Endodermal cell (in vitro differentiated cells): ENCODE data around the gene EIF4G3. TPM values are rescaled to one million over a fixed set of nuclear protein-coding genes. Genes with fewer than 3 reads are reported as not detected.

Experiments
- DNase-seq: peaks from one replicate; pipeline ENCODE4 v3.0.0-alpha.2; 2017
- H3K27ac ChIP-seq: 2 replicates; pipeline ENCODE4 v1.5.1; 2013; ENCODE audit warnings: mild to moderate bottlenecking, low read depth, low read length, moderate library complexity
- H3K27me3 ChIP-seq: 2 replicates; pipeline ENCODE4 v1.6.1; 2013; ENCODE audit warnings: mild to moderate bottlenecking, low read length, moderate library complexity; ENCODE audit not compliant: insufficient read depth, control insufficient read depth, poor library complexity, severe bottlenecking
- H3K36me3 ChIP-seq: 2 replicates; pipeline ENCODE4 v1.7.0; 2013; ENCODE audit warnings: mild to moderate bottlenecking, low read length, moderate library complexity; ENCODE audit not compliant: control insufficient read depth, insufficient read depth
- H3K4me1 ChIP-seq: one replicate; pipeline ENCODE4 v1.7.0; 2013; ENCODE audit warnings: low read length; ENCODE audit not compliant: control insufficient read depth, insufficient read depth
- H3K4me3 ChIP-seq: 2 replicates; pipeline ENCODE4 v1.5.1; 2013; ENCODE audit warnings: mild to moderate bottlenecking, low read length, moderate library complexity
- H3K9ac ChIP-seq: 2 replicates; pipeline ENCODE4 v1.6.1; 2013; ENCODE audit warnings: mild to moderate bottlenecking, low read length, moderate library complexity; ENCODE audit not compliant: poor library complexity, severe bottlenecking; ENCODE audit errors: extremely low read depth
- H3K9me3 ChIP-seq: 2 replicates; pipeline ENCODE4 v1.6.1; 2013; ENCODE audit warnings: mild to moderate bottlenecking, low read length, moderate library complexity; ENCODE audit not compliant: control insufficient read depth
- H3K27ac Mint-ChIP-seq: 2 replicates; pipeline ENCODE4 v1.8.0; 2020; ENCODE audit warnings: mixed read lengths
- H3K27me3 Mint-ChIP-seq: 2 replicates; pipeline ENCODE4 v1.8.0; 2021; ENCODE audit warnings: mild to moderate bottlenecking, mixed read lengths; ENCODE audit not compliant: insufficient read depth
- H3K36me3 Mint-ChIP-seq: 2 replicates; pipeline ENCODE4 v1.8.0; 2020; ENCODE audit warnings: low read depth, mixed read lengths
- H3K4me1 Mint-ChIP-seq: 2 replicates; pipeline ENCODE4 v1.8.0; 2020; ENCODE audit warnings: mixed read lengths
- H3K4me3 Mint-ChIP-seq: 2 replicates; pipeline ENCODE4 v1.8.0; 2020; ENCODE audit warnings: mild to moderate bottlenecking, moderate library complexity, mixed read lengths
- H3K9me3 Mint-ChIP-seq: 2 replicates; pipeline ENCODE4 v1.8.0; 2020; ENCODE audit warnings: mild to moderate bottlenecking, mixed read lengths
- WGBS, 2 experiments: methylation state at CpG; one replicate each; pipeline versions ENCODE4 v1.1.5 to v1.1.7; 2013; ENCODE audit warnings: missing lambda C conversion rate in 2 of 2, mixed read lengths in 1 of 2; ENCODE audit not compliant: insufficient coverage in 1 of 2, insufficient read length in 1 of 2; 5-methylcytosine and 5-hydroxymethylcytosine counted together
- total RNA-seq, 2 donors: library from RNA; stranded (reverse); fragmentation: NEBNext Ultra II Directional in 1 of 2; extraction: Animal tissue kit (Norgen Biotek cat#: 25700) in 1 of 2; gene quantifications; 2 replicates in 1 of 2; 3 replicates in 1 of 2; pipeline ENCODE4 v1.2.1, GENCODE V29; 2021
- TF ChIP-seq, protein P1 (sequence below): fragments of 200-600 bp; sonication (generic); conservative IDR thresholded peaks from 2 replicates; pipeline ENCODE4 v1.5.0; 2021; ENCODE audit warnings: antibody characterized with exemption, mild to moderate bottlenecking

Gene EIF4G3
- total RNA-seq, 2 donors from 2014 or later, result 101 to 103 TPM

DNA sequence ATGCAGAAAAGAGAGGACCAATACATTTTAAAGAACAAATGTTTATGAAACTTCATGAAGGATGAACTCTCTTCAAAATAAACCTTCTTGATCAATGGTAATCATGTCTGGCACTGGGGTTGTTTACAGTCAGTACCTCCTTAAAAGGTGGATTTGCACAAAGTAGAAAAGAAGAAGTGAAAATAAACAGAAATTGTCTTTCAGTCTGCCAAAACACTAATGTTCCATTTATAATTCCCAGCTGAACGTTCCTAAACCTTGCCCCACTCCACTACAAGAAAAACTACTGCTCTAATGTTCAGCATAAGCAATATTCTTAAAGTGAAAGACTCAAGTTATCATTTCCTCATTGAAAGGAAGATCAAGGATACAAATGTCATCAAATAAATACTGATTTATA is 86.2 kb downstream of the EIF4G3 start:
- Mint-ChIP-seq H3K4me3 (no peak overlapping the region), H3K27ac (peak overlapping the region; percentile 62), H3K9me3 (peaks cover 22% of the 10 kb centered on the region), H3K4me1 (peaks cover 17% of the 10 kb centered on the region), H3K36me3 (peaks cover 63% of the 10 kb centered on the region), H3K27me3 (no peaks in the 10 kb centered on the region)
- TF ChIP-seq, protein P1, sequence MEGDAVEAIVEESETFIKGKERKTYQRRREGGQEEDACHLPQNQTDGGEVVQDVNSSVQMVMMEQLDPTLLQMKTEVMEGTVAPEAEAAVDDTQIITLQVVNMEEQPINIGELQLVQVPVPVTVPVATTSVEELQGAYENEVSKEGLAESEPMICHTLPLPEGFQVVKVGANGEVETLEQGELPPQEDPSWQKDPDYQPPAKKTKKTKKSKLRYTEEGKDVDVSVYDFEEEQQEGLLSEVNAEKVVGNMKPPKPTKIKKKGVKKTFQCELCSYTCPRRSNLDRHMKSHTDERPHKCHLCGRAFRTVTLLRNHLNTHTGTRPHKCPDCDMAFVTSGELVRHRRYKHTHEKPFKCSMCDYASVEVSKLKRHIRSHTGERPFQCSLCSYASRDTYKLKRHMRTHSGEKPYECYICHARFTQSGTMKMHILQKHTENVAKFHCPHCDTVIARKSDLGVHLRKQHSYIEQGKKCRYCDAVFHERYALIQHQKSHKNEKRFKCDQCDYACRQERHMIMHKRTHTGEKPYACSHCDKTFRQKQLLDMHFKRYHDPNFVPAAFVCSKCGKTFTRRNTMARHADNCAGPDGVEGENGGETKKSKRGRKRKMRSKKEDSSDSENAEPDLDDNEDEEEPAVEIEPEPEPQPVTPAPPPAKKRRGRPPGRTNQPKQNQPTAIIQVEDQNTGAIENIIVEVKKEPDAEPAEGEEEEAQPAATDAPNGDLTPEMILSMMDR, result no peak
- H3K9ac ChIP-seq, result no peak overlapping the region
- H3K4me3 ChIP-seq, result no peak overlapping the region
- 87 to 100% methylated on average over 1 of the region's 1 CpG for WGBS, 2 experiments
- no peaks in the 10 kb centered on the region for H3K27me3 ChIP-seq
- no peak for DNase-seq
- H3K27ac ChIP-seq, result no peak overlapping the region
- H3K9me3 ChIP-seq, result no peaks in the 10 kb centered on the region
- peaks cover 32% of the 10 kb centered on the region for H3K36me3 ChIP-seq
- H3K4me1 ChIP-seq, result no peaks in the 10 kb centered on the region

DNA sequence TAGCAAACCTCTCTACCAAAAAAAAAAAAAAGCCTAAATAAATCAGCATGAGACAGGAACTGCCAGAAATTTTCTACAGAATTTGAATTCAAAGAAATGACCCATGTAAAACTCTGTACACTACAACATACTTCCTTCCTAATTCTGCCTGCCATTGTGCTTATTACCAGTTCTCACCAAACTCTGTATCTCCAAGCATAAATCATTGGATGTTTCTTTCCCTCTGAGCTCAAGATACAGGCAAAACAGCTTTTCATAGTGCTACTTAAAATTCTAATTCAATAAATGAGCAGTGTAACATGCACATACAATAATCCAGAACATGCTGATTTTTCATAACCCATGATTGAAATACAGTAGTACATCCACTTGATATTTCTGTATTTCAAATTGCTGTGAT is 87.0 kb downstream of the EIF4G3 start:
- H3K27me3 Mint-ChIP-seq, result no peaks in the 10 kb centered on the region
- no peak overlapping the region for H3K9ac ChIP-seq
- H3K4me1 Mint-ChIP-seq, result peaks cover 17% of the 10 kb centered on the region
- no peaks in the 10 kb centered on the region for H3K27me3 ChIP-seq
- H3K9me3 Mint-ChIP-seq, result peaks cover 18% of the 10 kb centered on the region
- no peaks in the 10 kb centered on the region for H3K9me3 ChIP-seq
- H3K4me3 ChIP-seq, result no peak overlapping the region
- H3K4me3 Mint-ChIP-seq, result no peak overlapping the region
- DNase-seq, result no peak
- no peak overlapping the region for H3K27ac ChIP-seq
- H3K36me3 ChIP-seq, result peaks cover 30% of the 10 kb centered on the region
- H3K27ac Mint-ChIP-seq, result peak overlapping the region; percentile 35
- no peaks in the 10 kb centered on the region for H3K4me1 ChIP-seq
- TF ChIP-seq, protein P1, result no peak
- peaks cover 57% of the 10 kb centered on the region for H3K36me3 Mint-ChIP-seq

DNA sequence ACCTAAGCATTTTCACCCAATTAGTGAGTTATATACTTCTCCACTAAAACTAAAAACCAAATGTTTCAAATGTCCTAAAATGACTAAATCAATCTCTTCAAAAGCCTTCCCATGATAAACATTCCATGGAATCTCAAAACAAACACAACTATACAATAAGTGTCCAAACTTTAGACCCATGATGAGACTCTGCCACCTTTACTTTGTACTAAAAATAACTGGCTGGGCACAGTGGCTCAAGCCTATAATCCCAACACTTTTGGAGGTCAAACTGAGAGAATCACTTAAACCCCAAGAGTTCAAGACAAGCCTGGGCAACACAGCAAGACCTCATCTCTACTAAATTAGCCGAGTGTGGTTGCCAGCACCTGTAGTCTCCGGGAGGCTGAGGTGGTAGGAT is 87.4 kb downstream of the EIF4G3 start:
- Mint-ChIP-seq H3K4me1 (peaks cover 21% of the 10 kb centered on the region), H3K27ac (peak overlapping the region; percentile 35), H3K27me3 (no peaks in the 10 kb centered on the region), H3K4me3 (no peak overlapping the region), H3K36me3 (peaks cover 54% of the 10 kb centered on the region), H3K9me3 (peaks cover 16% of the 10 kb centered on the region)
- H3K9ac ChIP-seq, result no peak overlapping the region
- no peaks in the 10 kb centered on the region for H3K4me1 ChIP-seq
- H3K4me3 ChIP-seq, result no peak overlapping the region
- H3K9me3 ChIP-seq, result no peaks in the 10 kb centered on the region
- H3K27me3 ChIP-seq, result no peaks in the 10 kb centered on the region
- H3K27ac ChIP-seq, result no peak overlapping the region
- H3K36me3 ChIP-seq, result peaks cover 30% of the 10 kb centered on the region
- DNase-seq, result no peak
- 100% methylated on average over 2 of the region's 2 CpGs for WGBS, 2 experiments
- TF ChIP-seq, protein P1, result no peak
